Left lung (tissue), 10 donors: Measurements from ENCODE around the gene MAZ. TPM values are rescaled to one million over a fixed set of nuclear protein-coding genes. Genes with fewer than 3 reads are reported as not detected.

ENCODE experiments used
- ATAC-seq: fragments of 200-7000 bp; cut with Tn5 transposase; one replicate; pipeline ENCODE4 v1.9.1; 2020; ENCODE audit warnings: moderate library complexity
- DNase-seq, 4 donors: peaks; one replicate each; pipeline ENCODE4 v3.0.0-alpha.2; 2013 to 2020
- H3K27ac ChIP-seq, 2 donors: fragments of 200-600 bp; sonication (generic) in 1 of 2; one replicate each; pipeline versions ENCODE4 v1.5.0 to v1.8.0; 2020 to 2021
- H3K27me3 ChIP-seq, 2 donors: fragments of 200-600 bp; sonication (generic) in 1 of 2; one replicate each; pipeline versions ENCODE4 v1.5.0 to v1.8.0; 2020 to 2021
- H3K36me3 ChIP-seq, 2 donors: fragments of 200-600 bp; sonication (generic) in 1 of 2; one replicate each; pipeline versions ENCODE4 v1.5.0 to v1.8.0; 2020 to 2021
- H3K4me1 ChIP-seq, 2 donors: fragments of 200-600 bp; one replicate each; pipeline ENCODE4 v1.8.0; 2021
- H3K4me3 ChIP-seq, 2 donors: fragments of 200-600 bp; sonication (generic) in 1 of 2; one replicate each; pipeline versions ENCODE4 v1.5.0 to v1.8.0; 2020 to 2021; ENCODE audit warnings: mild to moderate bottlenecking in 1 of 2
- H3K9me3 ChIP-seq, 2 donors: fragments of 200-600 bp; sonication (generic) in 1 of 2; one replicate each; pipeline versions ENCODE4 v1.5.0 to v1.8.0; 2020 to 2021
- CTCF ChIP-seq, 2 donors: fragments of 200-600 bp; sonication (generic) in 1 of 2; IDR thresholded peaks; one replicate each; pipeline versions ENCODE4 v1.5.0 to v1.8.0; 2021; ENCODE audit warnings: antibody characterized with exemption in 2 of 2
- intact Hi-C, 2 donors: fragments of 100-400 bp; cut with DNase I; formaldehyde crosslinking; loops; one replicate each; pipeline versions ENCODE4 v1.11.2 to v1.14.2; 2022
- polyA plus RNA-seq, 6 donors: library from polyadenylated mRNA; unstranded; fragments of 120-200 nt; gene quantifications; one replicate each; pipeline ENCODE4 v1.2.1, GENCODE V29; 2013; ENCODE audit not compliant: insufficient read length in 6 of 6
- total RNA-seq, 2 donors: library from RNA; stranded (reverse); fragmentation: NEBNext Ultra II Directional; extraction: Animal tissue kit (Norgen Biotek cat#: 25700); gene quantifications; one replicate each; pipeline ENCODE4 v1.2.1, GENCODE V29; 2021
- donor health status: DM: no; HTN: yes; CAD: no.
- donor health status: DM: no; HTN: no; CAD: no.

The MAZ gene
- total and polyA plus RNA-seq, 8 donors, result 193 to 353 (median 287) TPM

DNA sequence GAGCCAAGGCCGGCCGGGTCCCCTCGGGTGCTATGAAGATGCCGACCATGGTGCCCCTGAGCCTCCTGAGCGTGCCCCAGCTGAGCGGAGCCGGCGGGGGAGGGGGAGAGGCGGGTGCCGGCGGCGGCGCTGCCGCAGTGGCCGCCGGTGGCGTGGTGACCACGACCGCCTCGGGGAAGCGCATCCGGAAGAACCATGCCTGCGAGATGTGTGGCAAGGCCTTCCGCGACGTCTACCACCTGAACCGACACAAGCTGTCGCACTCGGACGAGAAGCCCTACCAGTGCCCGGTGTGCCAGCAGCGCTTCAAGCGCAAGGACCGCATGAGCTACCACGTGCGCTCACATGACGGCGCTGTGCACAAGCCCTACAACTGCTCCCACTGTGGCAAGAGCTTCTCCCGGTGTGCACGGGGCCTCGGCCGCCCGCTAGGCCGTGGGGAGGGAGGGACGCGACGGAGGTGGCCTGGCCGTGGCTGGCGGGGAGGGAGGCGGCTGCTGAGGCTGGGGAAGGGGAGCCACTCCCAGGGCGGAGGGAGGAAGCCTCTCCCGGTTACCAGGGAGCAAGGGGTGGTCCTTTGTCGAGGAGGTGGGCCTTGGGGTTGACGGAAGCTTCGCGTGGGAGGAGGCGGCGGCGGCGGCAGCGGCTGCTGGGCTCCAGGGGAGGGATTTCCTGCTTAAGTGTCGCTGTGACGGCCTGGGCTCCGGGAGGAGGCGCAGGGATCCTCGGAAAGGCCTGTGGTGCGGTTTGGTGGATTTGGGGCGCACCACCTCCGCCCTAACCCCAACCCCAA lies 1.3 kb downstream of the MAZ start:
- Histone ChIP-seq H3K27ac (peak overlapping the region; percentile 94 to 95), H3K4me3 (peak overlapping the region; percentile 50 to 73), H3K36me3 (peaks cover 0 to 22% of the 10 kb centered on the region in 2 donors), H3K9me3 (no peaks in the 10 kb centered on the region), H3K4me1 (peaks cover 33 to 72% of the 10 kb centered on the region in 2 donors), H3K27me3 (peaks cover 0 to 14% of the 10 kb centered on the region in 2 donors)
- ATAC-seq (peak; percentile 48), DNase-seq (peak; percentile 83 to 96 (median 92))
- intact Hi-C loops, result no loop called here
- peak in 1 of 2 donors; percentile 41 for TF ChIP-seq CTCF (IDR thresholded peaks at IDR 0.05)

GRCh38 chr16:29808219-29808900 lies 2.0 kb downstream of the MAZ start:
- TF ChIP-seq CTCF (IDR thresholded peaks at IDR 0.05), result no peak
- intact Hi-C loops, result no loop called here
- H3K27me3 ChIP-seq, result peaks cover 0 to 20% of the 10 kb centered on the region in 2 donors
- peak overlapping the region; percentile 94 to 95 for H3K27ac ChIP-seq
- H3K9me3 ChIP-seq, result no peaks in the 10 kb centered on the region
- DNase-seq (no peak), ATAC-seq (no peak)
- peaks cover 33 to 78% of the 10 kb centered on the region in 2 donors for H3K4me1 ChIP-seq
- peak overlapping the region; percentile 50 to 73 for H3K4me3 ChIP-seq
- H3K36me3 ChIP-seq, result peaks cover 0 to 22% of the 10 kb centered on the region in 2 donors

- TF ChIP-seq CTCF (IDR thresholded peaks at IDR 0.05), result no peak
- Histone ChIP-seq H3K36me3 (peaks cover 0 to 22% of the 10 kb centered on the region in 2 donors), H3K27ac (peak overlapping the region; percentile 39 to 94), H3K4me3 (peak overlapping the region in 1 of 2 donors; percentile 73), H3K4me1 (peaks cover 33 to 70% of the 10 kb centered on the region in 2 donors), H3K9me3 (no peaks in the 10 kb centered on the region), H3K27me3 (peaks cover 0 to 20% of the 10 kb centered on the region in 2 donors)
- intact Hi-C loops, result no loop called here
- DNase-seq (peak in 1 of 4 donors; percentile 84), ATAC-seq (no peak)
Observed at GRCh38 chr16:29809031-29809747, 2.9 kb downstream of the MAZ start.

GRCh38 chr16:29809850-29810698 lies 3.7 kb downstream of the MAZ start:
- intact Hi-C loops, result no loop called here
- Histone ChIP-seq H3K9me3 (no peaks in the 10 kb centered on the region), H3K27ac (peak overlapping the region; percentile 39 to 66), H3K4me1 (peaks cover 32 to 70% of the 10 kb centered on the region in 2 donors), H3K4me3 (peak overlapping the region in 1 of 2 donors; percentile 4), H3K27me3 (peaks cover 0 to 20% of the 10 kb centered on the region in 2 donors), H3K36me3 (peaks cover 0 to 22% of the 10 kb centered on the region in 2 donors)
- no peak for DNase-seq
- no peak for TF ChIP-seq CTCF (IDR thresholded peaks at IDR 0.05)
- ATAC-seq, result no peak
